Kidney tubule cell (primary cell): ENCODE data around the gene PLCL2.
A peak's percentile ranks its signal among the peaks of the same experiment; 100 is the strongest.
"Not testable (repeated sequence)": the region's sequence is repeated elsewhere in the genome, so short reads cannot be mapped to it uniquely, and the experiment has no call there.

Experiments used
- DNase-seq: peaks from one replicate; pipeline ENCODE4 v3.0.0-alpha.2; 2018; ENCODE audit warnings: low spot score

PLCL2 gene

DNA sequence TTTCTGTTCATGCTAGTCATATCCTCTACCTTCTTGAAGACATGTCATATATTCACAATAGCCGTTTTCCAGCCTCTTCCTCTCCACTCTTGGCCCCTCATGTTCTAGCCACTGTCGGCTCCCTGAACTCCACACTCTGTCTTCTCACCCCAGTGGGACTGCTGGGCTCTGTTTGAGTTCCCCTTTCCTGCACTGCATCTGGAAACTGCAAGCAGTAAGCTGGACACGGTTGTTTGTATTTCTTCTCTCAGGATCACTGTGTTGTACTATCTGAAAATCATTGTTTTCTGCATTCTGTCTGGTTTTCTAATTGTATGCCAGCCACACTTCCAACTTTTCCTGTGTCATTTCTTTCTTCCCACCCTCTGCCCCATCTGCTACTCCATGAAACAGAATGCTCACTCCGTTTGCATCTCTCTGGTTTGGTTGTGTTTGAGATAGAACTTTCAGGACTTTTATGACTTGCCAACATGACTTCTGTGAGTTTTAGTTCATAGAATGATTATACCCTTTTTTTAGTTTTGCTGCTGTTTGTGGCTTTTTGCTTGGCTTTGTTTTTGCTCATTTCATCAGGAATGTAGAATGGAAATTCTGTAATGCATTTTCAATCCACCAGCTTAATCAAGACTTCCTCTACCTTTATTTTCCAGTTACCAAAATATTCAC lies 192.3 kb downstream of the PLCL2 start:
- DNase-seq, result no peak

DNA sequence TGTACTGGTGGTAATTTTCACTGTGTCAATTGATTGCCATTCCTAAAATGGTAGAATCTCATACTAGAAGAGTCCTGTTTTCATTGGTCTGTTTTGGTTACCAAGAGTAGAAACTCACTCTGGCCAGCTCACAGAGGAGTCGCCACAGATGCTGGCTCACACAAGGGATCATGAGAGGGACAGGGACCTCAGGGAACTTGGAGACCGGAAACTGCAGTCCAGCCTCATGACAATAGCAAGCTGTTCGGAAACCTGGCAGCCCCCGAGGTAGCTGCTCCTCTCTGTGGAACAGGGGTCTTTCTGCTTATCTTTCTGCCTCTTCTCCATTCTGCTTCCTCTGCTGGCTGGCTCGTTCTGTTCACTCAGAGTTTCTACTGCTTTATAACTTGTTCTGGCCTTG lies 192.9 kb downstream of the PLCL2 start:
- DNase-seq, result no peak

DNA sequence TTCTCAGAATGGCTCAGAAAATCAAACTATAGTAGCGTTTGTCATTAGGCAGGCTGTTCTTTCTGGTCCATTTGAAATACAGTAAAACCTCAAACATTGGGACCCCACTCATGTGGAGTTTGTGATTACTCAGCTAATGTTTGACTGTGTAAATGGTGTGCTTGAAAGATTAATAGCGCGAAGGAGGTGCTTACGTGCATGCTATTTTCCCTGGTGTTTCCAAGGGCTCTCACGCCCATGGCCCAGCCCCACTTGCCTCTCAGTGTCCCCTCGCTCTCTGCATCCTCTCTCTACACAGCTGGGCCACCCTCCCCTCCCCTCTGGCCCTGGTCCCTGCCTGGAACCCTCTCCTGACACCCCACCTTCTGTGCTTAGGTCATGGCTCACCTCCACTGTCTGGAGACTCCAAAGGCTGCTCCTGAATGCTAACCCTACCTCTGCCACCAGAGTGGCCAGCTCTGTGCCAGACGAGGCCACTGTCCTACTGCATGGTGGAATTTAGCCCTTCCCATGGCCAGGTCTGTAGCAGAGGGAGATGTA lies 194.2 kb downstream of the PLCL2 start:
- no peak for DNase-seq

DNA sequence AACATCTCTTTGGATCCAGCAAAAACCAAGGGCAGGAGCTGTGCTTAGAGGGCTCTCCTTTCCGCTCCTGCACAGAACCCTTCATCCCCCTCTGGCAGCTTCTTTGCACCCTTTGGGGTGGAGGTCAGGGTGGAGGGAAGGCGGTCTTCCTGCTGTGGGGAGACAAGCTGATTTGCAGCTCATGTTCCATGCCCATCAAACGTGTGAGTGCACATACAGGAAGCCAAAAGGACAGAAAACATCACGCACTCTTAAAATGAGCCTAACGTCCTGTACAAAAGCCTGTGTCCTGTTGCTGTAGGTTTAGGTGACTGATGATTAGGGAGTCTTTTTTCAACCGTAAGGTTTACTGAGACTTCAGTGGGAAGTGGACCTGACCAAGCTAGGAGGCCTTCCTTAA lies 195.2 kb downstream of the PLCL2 start:
- DNase-seq, result no peak

DNA sequence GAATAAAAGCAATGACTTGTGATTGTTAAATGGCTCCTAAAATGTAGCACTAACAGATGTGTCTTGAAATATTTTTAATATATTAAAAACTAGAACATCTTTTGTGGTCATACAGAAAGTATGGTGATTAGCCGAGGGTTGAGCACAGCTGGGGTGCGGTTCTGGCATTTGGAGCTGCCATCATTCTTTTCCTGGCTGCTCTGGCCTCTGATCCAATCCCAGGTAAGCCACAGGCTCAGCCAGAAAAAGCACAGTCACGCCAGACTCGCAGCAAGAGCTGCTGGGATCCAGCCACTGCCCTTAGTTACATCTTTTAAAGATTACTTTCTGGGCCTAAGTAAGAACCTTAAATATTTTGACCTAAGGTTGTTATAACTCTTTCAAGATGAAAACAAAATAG lies 196.8 kb downstream of the PLCL2 start:
- no peak for DNase-seq

DNA sequence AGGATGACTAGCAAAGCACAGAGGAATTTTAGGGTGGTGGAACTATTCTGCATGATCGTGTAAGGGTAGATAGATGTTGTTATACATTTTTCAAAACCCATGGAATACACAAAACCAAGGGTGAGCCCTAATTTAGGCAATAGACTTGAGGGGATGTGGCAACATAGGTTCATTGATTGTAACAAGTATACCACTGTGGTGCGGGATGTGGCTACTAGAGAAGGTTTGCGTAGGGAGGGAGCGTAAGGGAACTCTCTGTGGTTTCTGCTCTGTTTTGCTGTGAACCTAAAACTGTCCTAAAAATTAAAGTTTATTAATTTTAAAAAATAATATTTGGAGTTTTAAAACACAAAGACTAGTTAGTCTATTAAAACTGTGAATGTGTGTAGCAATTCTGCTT lies 202.8 kb downstream of the PLCL2 start:
- no peak for DNase-seq

DNA sequence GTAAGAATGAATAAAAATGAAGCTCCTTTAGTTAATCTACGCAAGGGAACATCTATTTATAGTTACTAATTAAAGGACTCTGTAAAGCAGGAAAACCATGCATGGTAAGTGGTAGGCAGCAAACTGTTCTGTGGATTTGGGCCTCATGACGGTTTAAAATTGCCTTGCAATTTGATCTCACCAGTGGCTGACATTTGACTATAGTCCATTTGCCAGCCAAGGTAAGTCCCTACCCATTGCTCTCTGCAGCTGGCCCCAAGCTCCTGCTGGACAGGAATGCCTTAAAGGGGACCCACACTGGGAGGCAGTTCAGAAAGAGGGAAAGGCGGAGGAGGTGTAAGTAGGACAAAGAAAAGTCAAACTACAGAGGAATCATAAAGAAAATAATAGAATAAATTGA lies 203.3 kb downstream of the PLCL2 start:
- DNase-seq, result no peak

DNA sequence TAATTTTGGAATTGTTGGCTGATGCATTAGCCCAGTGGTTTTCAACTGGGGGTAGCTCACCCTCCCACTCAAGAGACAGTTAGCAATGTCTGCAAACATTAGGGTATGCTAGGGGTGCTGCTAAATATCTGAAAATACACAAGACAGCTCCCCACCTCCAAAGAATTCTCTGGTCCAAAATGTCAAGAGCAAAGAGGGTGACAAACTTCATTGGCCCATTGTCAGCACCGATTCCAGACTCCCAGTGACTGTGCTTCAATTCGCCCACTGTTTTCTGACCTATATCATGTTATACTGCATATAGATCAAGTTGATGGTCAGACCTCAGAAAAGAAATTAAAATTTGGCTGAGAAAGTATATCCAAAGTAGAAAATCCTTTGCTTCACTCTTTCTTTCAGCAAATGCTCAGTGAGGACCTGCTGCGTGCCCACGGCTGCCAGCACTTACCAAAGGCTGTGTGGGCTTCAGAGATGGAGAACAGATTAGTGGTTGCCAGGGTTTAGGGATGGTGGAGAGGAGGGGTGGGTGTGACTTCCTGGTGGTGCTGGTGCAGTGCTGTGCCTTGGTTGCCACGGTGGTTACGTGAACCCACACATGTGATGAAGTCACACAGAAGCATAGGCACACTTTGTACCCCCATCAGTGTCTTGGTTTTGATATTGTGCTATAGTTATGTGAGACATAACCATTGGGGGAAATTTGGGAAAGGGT lies 204.0 kb downstream of the PLCL2 start:
- DNase-seq, result no peak

DNA sequence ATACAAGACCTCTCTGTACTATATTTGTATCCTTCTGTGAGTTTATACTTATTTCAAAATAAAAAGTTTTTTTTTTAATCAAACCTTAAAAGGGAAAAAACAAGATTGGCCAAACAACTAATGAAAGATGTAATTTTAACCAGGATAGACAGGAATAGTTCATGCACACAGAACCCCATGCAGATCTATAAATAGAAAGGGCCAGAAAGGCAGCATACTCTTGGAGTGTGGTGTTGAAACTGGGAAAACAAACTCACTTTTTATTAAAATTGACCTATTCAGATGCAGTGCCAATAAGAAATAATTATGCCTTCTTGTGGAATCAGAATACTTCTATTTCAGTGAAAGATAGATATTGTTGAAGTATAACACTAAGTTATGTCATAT lies 204.6 kb downstream of the PLCL2 start:
- DNase-seq, result no peak

DNA sequence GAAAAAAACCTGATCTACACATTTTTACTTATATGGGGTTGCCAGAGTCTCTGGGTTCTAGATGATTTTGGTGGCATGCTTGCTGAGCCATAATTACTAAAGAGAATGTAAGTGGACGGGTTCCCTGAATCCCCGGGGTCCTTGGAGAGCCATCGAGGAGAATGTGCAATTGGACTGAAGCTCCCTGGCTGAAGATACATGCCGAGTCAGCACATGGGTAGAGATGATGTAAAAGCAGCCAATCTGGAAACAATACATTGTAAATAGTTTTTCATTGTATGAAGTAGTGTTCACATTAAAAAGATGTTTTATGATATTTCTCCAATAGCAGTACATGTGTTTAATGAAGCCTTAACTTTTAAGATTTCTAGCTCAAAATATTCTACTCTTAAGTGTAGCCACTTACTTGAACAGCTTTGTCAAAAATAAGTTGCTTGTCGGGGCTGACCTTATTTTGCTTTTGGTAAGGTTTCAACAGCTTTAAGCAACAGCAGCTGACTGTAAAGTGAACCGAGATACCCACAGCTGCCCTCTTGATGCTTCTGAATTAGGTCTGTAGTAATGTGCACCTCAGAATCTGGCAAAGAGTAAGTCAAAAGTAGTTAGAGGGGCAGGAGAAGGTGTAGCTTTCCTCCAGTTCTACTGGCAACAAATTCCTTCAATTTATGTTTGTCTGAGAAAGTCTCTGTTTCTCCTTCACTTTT lies 205.7 kb downstream of the PLCL2 start:
- DNase-seq, result no peak

DNA sequence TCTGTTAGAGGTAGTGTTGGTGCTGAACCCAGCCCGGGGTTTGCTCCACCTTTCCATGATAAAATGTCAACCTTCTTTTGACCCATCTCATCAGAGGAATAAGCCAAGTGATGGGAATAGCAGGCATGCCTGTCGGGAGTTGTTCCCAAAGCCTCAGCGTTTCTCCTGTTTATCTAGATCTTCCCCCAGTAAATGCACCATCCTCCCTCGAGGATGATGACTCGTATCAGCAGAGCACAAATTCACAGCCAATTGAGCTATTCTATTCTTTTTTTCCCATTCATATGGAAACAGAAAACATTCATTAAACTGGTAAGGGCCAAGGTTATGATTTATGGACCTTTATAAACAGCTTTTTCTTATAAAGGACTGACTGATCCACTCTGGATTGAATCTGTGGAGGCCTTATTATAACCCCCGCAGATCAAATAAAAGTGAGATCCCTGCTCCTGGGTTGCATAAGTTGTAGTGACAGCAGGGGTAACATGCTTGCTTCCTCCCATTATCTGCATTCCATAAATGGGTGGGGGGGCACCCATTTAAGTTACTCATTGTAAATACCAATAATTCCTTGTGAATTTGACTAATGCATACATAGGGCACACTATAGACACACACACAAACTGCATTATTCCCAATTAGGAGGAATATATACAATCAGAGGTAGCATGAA lies 207.3 kb downstream of the PLCL2 start:
- DNase-seq, result no peak

DNA sequence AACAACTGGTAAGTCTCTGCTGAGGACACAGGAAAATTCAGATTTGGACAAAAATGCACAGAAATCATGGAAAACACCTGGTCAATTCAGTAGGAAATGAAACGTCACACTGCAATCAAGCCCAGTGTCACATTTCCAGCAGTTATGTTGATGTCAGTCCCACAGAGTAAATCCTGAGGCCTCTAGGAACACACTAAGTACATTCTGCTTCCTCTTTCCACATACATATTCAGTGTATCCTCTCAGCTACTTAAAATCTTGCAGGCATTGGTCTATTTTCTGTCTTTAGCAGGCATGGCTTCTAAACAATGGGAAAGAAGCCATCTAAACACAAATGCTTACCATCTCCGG lies 207.8 kb downstream of the PLCL2 start:
- no peak for DNase-seq

DNA sequence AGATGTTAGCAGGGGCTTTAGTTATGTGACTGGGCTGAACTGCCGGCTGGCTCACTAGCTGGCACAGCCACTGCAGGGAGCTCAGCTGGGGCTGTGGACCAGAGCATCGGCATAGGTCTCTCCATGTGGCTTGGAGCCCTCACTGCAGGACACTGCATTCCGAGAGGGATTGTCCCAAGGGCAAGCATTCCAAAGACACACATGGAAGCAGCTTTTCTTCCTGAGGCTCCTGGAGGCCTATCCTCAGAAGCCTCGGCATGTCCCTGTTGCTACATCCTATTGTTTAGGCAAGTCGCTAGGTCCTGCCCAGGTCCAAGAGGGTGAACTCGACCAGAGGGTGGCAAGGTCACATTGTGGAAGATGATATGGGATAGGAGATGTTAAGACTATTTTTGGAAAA lies 209.8 kb downstream of the PLCL2 start:
- DNase-seq, result no peak

DNA sequence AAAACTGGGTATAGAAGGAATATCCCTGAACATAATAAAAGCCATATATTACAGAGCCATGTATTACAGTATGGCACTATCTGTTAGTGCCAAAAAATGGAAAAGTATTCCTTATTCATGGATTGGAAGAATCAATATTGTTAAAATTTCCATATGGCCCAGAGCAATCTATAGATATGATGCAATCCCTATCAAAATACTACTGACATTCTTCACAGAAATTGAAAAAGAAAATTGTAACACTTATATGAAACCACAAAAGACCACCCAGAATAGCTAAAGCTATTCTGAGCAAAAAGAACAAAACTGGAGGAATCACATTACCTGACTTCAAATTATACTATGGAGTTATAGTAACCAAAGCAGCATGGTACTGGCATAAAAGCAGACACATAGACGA lies 218.8 kb downstream of the PLCL2 start:
- DNase-seq, result no peak

DNA sequence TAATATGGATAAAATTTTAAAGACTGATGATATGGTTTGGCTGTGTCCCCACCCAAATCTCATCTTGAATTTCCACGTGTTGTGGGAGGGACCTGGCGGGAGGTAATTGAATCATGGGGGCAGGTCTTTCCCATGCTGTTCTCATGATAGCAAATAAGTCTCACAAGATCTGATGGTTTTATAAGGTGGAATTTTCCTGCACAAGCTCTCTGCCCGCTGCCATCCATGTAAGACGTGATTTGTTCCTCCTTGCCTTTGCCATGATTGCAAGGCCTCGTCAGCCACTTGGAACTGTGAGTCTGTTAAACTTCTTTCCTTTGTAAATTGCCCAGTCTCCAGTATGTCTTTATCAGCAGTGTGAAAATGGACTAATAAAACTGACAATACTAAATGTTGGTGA lies 222.0 kb downstream of the PLCL2 start:
- DNase-seq, result not testable (repeated sequence)

DNA sequence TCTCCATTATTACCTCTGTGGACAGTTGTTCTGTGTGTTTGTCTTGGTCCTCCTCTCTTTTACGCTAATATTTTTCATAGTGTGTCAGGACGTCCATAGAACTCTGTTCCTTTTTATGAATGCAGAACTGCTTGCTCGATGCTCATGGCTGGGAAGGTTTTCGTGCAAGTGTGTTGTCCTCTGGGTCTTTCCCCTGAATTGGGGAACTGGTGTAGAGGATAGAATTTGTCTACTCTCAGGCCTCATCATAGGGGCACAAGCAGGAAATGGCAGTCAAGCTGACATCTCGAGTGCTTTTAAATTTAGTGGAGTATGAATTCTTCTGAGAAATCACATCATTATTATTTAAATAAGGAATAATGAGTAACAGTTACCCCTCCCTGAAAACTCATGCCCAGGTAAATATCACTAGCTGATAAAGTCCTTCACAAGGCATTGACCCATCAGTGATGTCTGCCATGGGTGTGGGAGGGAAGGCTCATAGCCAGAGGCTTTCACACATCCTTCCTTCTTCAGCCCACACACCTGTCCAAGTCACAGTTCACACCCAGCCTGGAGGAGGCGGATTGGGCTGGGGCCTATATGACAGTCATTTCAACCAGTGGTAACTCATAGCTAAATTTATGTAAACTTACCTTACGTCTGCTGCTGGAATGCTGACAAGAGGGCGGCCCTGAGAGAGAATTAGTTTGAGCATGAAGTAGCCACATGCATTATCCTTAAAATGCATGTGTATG lies 226.1 kb downstream of the PLCL2 start:
- DNase-seq, result no peak

DNA sequence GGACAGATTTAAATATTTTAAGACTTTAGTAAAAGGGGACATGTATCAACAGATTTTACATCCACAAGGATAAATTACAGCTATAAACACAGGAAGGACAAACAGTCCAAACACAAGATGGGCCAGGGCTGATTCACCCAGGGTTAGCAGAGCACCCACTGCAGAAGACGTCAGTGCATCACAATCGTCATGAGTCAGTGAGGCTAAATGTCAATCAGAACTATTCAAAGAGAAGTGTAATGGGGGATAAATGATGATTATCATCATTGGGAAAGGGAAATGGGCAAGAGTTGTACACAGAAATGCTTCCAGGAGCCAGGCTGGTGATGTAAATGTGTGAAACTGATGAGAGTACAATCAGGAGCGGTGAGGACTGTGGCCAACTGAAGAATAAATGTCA lies 226.8 kb downstream of the PLCL2 start:
- no peak for DNase-seq

DNA sequence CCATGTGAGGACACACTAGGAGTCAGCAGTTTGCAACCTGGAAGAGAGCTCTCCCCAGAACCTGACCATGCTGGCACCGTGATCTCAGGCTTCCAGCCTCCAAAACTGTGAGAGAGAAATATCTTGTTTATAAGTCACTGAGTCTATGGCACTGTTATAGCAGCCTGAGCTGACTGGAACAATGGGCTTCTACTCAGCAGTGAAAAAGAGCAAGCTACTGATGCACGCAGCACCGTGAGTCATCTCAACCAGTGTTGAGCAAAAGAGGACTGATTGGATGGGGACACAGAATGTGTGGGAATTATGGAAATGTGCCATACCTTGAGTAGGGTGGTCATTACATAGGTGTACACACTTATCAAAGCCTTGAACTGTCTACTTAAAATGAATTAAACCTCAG lies 230.4 kb downstream of the PLCL2 start:
- DNase-seq, result peak; percentile 83

DNA sequence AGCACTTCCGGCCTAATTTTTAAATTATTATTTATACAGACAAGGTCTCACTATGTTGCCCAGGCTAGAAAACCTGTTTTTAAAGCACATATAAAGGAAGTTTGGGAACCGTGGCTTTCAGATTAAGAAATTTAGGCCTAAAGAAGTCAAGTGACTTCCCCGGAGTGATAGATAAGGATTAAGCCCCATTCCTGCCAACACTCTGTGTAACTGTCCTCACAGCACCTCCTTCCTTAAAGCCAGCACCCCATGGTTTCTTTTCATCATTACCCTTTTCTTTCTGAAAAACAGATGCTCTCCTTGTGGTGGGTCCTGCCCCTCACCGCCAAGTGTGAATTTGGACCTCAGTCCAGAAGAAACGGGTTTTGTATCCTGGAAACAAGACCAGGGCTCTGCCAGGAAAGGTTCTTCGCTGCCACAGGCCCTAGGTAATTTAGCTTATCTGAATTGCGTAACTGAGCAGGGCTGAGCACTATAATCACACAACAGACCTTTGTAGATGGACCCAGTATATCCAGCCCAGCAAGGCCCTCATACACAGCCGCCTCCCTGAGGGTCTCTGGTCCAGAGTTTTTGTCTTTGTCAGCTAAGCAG lies 231.3 kb downstream of the PLCL2 start:
- DNase-seq, result no peak

DNA sequence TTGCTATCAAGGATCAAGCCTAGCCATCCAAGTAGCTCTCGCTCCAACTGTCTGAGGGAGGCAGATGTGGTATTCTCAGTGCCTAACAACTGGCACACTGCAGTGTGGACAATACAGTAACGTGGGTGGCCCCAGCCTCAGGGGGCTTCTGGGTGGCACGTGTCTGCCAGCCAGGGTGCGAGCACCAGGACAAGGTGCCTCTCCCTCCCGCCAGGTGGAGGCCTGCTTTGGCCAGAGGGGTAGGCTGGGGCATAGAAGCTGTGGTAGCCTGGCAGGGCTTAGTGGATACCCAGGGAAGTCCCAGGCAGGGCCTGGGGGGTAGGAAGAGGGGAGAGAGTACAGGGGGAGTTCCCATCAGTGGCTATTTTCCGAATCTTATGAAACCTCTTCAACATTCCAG lies 234.0 kb downstream of the PLCL2 start:
- no peak for DNase-seq

DNA sequence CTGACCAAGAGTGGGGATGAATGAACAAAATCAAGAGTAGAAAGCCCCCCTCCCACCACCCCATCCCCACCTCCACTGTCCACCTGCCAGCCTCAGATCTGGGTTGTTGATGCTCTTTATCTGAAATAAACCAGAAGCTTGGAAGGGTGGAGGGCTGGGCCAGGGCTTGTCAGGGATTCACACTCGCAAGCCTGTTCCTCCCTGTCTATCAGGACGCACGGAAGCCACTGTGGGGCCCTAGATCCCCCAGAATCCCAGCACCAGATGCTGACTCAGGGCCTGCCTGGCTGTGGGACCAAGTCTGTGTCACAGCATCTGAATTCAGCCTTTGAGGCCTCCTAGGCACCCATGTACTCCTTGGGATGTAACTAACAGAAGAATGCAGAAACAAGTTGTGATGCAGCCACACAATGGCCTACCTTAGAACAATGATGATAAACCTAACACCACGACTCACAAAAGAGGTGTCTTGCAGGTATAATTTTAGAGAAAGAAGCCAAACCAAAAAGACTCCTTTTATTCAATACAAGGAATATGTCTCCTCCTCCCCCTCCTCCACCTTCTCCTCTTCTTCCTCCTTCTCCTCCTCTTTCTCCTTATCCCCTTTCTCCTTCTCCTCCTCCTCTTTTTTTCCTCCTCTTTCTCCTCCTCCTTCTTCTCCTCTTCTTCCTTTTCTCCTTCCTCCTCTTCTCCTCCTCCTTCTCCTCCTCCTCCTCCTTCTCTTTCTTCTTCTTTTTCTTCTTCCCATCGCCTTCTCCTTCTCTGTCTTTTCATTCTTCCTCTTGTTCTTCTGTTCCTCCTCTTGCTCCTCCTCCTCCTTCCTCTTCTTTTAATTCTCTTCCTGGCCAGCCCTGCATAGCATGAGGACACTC lies 234.7 kb downstream of the PLCL2 start:
- no peak for DNase-seq
